SK-N-SH treated with all-trans-retinoic acid at 6 μM for 48 hours (cell line): ENCODE results near the gene SEMA4C.
"Not testable (repeated sequence)": the region's sequence is repeated elsewhere in the genome, so short reads cannot be mapped to it uniquely, and the experiment has no call there.

ENCODE experiments used
- ATAC-seq: fragments of 200-7000 bp; cut with Tn5 transposase; 3 replicates; pipeline ENCODE4 v1.9.1; 2020; ENCODE audit warnings: mild to moderate bottlenecking, moderate library complexity
- ARNTL ChIP-seq: fragments of 450-650 bp; formaldehyde crosslinking; IDR thresholded peaks from 2 replicates; pipeline ENCODE4 v1.5.0; 2020; ENCODE audit warnings: low read depth, mild to moderate bottlenecking, moderate library complexity, borderline replicate concordance
- BACH2 ChIP-seq: fragments of 250-450 bp; sonication (Bioruptor Pico); IDR thresholded peaks from 2 replicates; pipeline ENCODE4 v1.9.0; 2021; ENCODE audit warnings: mild to moderate bottlenecking, borderline replicate concordance
- CSDC2 ChIP-seq: fragments of 250-450 bp; sonication (Bioruptor Pico); IDR thresholded peaks from 2 replicates; pipeline ENCODE4 v1.5.0; 2020; ENCODE audit warnings: mild to moderate bottlenecking, moderate library complexity
- ESRRG ChIP-seq: fragments of 250-450 bp; sonication (Bioruptor Pico); IDR thresholded peaks from 2 replicates; pipeline ENCODE4 v1.6.1; 2021; ENCODE audit warnings: mild to moderate bottlenecking
- ISL1 ChIP-seq: fragments of 250-450 bp; sonication (Bioruptor Pico); IDR thresholded peaks from 2 replicates; pipeline ENCODE4 v2.1.2; 2022; ENCODE audit warnings: mild to moderate bottlenecking, moderate library complexity
- OSR1 ChIP-seq: fragments of 250-450 bp; sonication (Bioruptor Pico); IDR thresholded peaks from 2 replicates; pipeline ENCODE4 v1.8.0; 2022; ENCODE audit warnings: moderate library complexity, mild to moderate bottlenecking, inconsistent platforms
- PATZ1 ChIP-seq: fragments of 250-450 bp; sonication (Bioruptor Pico); IDR thresholded peaks from 2 replicates; pipeline ENCODE4 v1.8.0; 2020; ENCODE audit warnings: mild to moderate bottlenecking, moderate library complexity, borderline replicate concordance
- POU6F1 ChIP-seq: fragments of 250-450 bp; sonication (Bioruptor Pico); IDR thresholded peaks from 2 replicates; pipeline ENCODE4 v1.8.0; 2021; ENCODE audit warnings: low read depth, mild to moderate bottlenecking, moderate library complexity, borderline replicate concordance
- RARB ChIP-seq: fragments of 250-450 bp; sonication (Bioruptor Pico); IDR thresholded peaks from 2 replicates; pipeline ENCODE4 v1.8.0; 2021; ENCODE audit warnings: mild to moderate bottlenecking, moderate library complexity
- SNAI2 ChIP-seq: fragments of 250-450 bp; sonication (Bioruptor Pico); IDR thresholded peaks from 2 replicates; pipeline ENCODE4 v1.5.0; 2020; ENCODE audit warnings: mild to moderate bottlenecking, moderate library complexity
- TCF4 ChIP-seq: fragments of 250-450 bp; sonication (Bioruptor Pico); IDR thresholded peaks from 2 replicates; pipeline ENCODE4 v1.8.0; 2021; ENCODE audit warnings: mild to moderate bottlenecking, moderate library complexity, borderline replicate concordance
- TSHZ2 ChIP-seq: fragments of 250-450 bp; sonication (Bioruptor Pico); IDR thresholded peaks from 2 replicates; pipeline ENCODE4 v1.5.0; 2020; ENCODE audit warnings: mild to moderate bottlenecking, moderate library complexity
- ZC3H10 ChIP-seq: fragments of 250-450 bp; sonication (Bioruptor Pico); IDR thresholded peaks from 2 replicates; pipeline ENCODE4 v1.5.1; 2021; ENCODE audit warnings: mild to moderate bottlenecking, moderate library complexity
- ZFP30 ChIP-seq: fragments of 450-650 bp; formaldehyde crosslinking; IDR thresholded peaks from 2 replicates; pipeline ENCODE4 v1.5.0; 2022; ENCODE audit warnings: mild to moderate bottlenecking, moderate library complexity
- ZNF565 ChIP-seq: fragments of 450-650 bp; formaldehyde crosslinking; conservative IDR thresholded peaks from 2 replicates; pipeline ENCODE4 v1.5.0; 2020; ENCODE audit warnings: low read depth, mild to moderate bottlenecking, moderate library complexity
- ZNF70 ChIP-seq: fragments of 450-650 bp; formaldehyde crosslinking; IDR thresholded peaks from 2 replicates; pipeline ENCODE4 v1.5.0; 2020; ENCODE audit warnings: mild to moderate bottlenecking, moderate library complexity
- ZNF8 ChIP-seq: fragments of 450-650 bp; formaldehyde crosslinking; IDR thresholded peaks from 2 replicates; pipeline ENCODE4 v1.5.0; 2020; ENCODE audit warnings: mild to moderate bottlenecking, moderate library complexity
- TF ChIP-seq, protein P1 (sequence below): fragments of 250-450 bp; sonication (Bioruptor Pico); IDR thresholded peaks from 2 replicates; pipeline ENCODE4 v1.5.1; 2021; ENCODE audit warnings: mild to moderate bottlenecking, moderate library complexity

The SEMA4C gene

GRCh38 chr2:96890252-96890651 is 20.4 kb upstream of the SEMA4C start:
- no peak for TF ChIP-seq POU6F1 (CRISPR knock-in tag)
- no peak for TF ChIP-seq BACH2 (CRISPR knock-in tag)
- TF ChIP-seq ISL1, result no peak
- TF ChIP-seq ZNF565 (CRISPR knock-in tag), result no peak
- TF ChIP-seq ZFP30 (CRISPR knock-in tag), result no peak
- no peak for TF ChIP-seq ZNF70 (CRISPR knock-in tag)
- TF ChIP-seq TSHZ2, result no peak
- TF ChIP-seq CSDC2 (CRISPR knock-in tag), result no peak
- no peak for TF ChIP-seq TCF4 (CRISPR knock-in tag)
- TF ChIP-seq SNAI2 (CRISPR knock-in tag), result no peak
- no peak for TF ChIP-seq RARB
- no peak for TF ChIP-seq PATZ1 (CRISPR knock-in tag)
- no peak for TF ChIP-seq ARNTL (CRISPR knock-in tag)
- ATAC-seq, result no peak

GRCh38 chr2:96889502-96889901 is 19.6 kb upstream of the SEMA4C start:
- not testable (repeated sequence) for ATAC-seq

DNA sequence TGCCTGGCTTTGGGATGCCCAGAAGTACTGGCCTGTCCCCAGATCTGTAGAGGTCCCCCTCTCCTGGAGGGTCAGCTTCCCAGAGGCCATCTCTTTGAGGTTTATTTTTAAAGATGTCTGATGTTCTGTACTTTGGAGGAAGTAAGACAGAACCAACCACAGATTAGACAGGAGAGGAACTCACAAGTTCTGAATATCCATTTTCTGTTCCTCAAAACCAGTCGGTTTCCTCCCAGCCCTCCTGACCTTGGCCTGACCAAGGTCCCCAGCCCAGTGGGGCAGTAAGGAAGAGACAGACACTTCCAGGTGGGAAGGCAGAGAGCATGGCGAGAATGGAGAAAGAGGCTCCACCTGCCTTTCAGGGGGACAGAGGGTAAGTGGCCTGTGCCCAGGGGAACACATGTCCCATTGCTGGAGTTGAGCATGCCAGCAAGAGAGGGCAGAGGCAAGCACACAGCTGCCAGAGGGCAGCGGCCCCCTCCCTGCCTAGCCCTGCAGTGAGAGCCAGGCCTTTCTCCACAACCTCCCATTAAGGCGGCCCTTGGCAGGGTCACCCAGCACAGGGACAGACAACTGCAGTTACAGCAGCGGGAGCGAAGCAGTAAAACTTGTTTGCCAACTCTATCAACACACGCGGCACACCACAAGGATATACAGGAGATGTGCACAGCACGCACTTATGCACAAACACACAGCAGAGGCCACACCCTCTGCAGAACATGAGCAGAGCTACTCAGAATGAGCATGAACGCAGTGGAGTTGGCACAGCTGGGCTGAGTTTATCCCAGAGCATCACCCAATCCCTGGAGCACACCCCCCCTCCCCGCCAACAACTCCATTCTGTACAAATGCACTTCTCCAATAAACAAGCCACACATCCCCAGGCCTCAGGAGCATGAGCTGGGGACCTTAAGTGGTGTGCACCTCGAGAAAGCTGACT is 18.5 kb upstream of the SEMA4C start:
- no peak for ATAC-seq
- no peak for TF ChIP-seq ARNTL (CRISPR knock-in tag)
- no peak for TF ChIP-seq ZNF70 (CRISPR knock-in tag)
- TF ChIP-seq PATZ1 (CRISPR knock-in tag), result no peak
- no peak for TF ChIP-seq ZNF8 (CRISPR knock-in tag)
- no peak for TF ChIP-seq ZFP30 (CRISPR knock-in tag)
- TF ChIP-seq ESRRG (CRISPR knock-in tag), result no peak
- no peak for TF ChIP-seq POU6F1 (CRISPR knock-in tag)
- TF ChIP-seq, protein P1, sequence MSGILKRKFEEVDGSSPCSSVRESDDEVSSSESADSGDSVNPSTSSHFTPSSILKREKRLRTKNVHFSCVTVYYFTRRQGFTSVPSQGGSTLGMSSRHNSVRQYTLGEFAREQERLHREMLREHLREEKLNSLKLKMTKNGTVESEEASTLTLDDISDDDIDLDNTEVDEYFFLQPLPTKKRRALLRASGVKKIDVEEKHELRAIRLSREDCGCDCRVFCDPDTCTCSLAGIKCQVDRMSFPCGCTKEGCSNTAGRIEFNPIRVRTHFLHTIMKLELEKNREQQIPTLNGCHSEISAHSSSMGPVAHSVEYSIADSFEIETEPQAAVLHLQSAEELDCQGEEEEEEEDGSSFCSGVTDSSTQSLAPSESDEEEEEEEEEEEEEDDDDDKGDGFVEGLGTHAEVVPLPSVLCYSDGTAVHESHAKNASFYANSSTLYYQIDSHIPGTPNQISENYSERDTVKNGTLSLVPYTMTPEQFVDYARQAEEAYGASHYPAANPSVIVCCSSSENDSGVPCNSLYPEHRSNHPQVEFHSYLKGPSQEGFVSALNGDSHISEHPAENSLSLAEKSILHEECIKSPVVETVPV (CRISPR knock-in tag), result no peak
- TF ChIP-seq OSR1, result no peak
- no peak for TF ChIP-seq BACH2 (CRISPR knock-in tag)
- no peak for TF ChIP-seq ZC3H10 (CRISPR knock-in tag)
